H1 (cell line): ENCODE data around the gene HAVCR2. TPM values are rescaled to one million over a fixed set of nuclear protein-coding genes. Genes with fewer than 3 reads are reported as not detected.

ENCODE experiments used
- CTCF ChIA-PET: fragments of 300-600 bp; sonication (Branson Sonifier 250); formaldehyde crosslinking; loops from one replicate; lab custom pipeline; 2021; ENCODE audit not compliant: partially characterized antibody; lab: Charles Lee
- POLR2A ChIA-PET: fragments of 300-600 bp; sonication (Branson Sonifier 250); formaldehyde crosslinking; loops from one replicate; lab custom pipeline; 2021; ENCODE audit warnings: inconsistent platforms; ENCODE audit not compliant: partially characterized antibody; lab: Charles Lee
- DNase-seq, 2 experiments: peaks; one replicate each; pipeline versions ENCODE4 v3.0.0 to v3.0.0-alpha.2; 2010 to 2022; ENCODE audit warnings: low spot score in 2 of 2, low read depth in 1 of 2, mixed read lengths in 1 of 2
- FAIRE-seq: peaks from 2 replicates; lab custom pipeline; 2011; peaks lifted over from hg19 to GRCh38; lab: Jason Lieb, UNC
- H2AFZ ChIP-seq: 2 replicates; pipeline ENCODE4 v1.8.1; 2012; ENCODE audit warnings: low read length, inconsistent platforms
- H2AK5ac ChIP-seq: 2 replicates; pipeline ENCODE4 v1.6.1; 2013; ENCODE audit warnings: low read depth, low read length
- H2BK120ac ChIP-seq: replicated peaks from 2 replicates; pipeline ENCODE3; 2013; ENCODE audit warnings: low read depth, low read length, inconsistent platforms
- H2BK12ac ChIP-seq: 2 replicates; pipeline ENCODE4 v1.6.1; 2013; ENCODE audit warnings: low read depth, low read length
- H2BK15ac ChIP-seq: 2 replicates; pipeline ENCODE4 v1.6.1; 2013; ENCODE audit warnings: low read length
- H2BK20ac ChIP-seq: 2 replicates; pipeline ENCODE4 v1.6.1; 2013; ENCODE audit warnings: low read length
- H2BK5ac ChIP-seq: 2 replicates; pipeline ENCODE4 v1.6.1; 2013; ENCODE audit warnings: low read depth, low read length
- H3K14ac ChIP-seq: 2 replicates; pipeline ENCODE4 v1.6.1; 2013; ENCODE audit warnings: inconsistent platforms; ENCODE audit not compliant: insufficient read length
- H3K18ac ChIP-seq: 2 replicates; pipeline ENCODE4 v1.6.1; 2013; ENCODE audit warnings: low read length; ENCODE audit errors: extremely low read depth
- H3K23ac ChIP-seq: 2 replicates; pipeline ENCODE4 v1.6.1; 2013; ENCODE audit warnings: inconsistent platforms; ENCODE audit not compliant: insufficient read length
- H3K23me2 ChIP-seq: 2 replicates; pipeline ENCODE4 v1.6.1; 2013; ENCODE audit warnings: low read depth, low read length
- H3K27ac ChIP-seq: 2 replicates; pipeline ENCODE4 v1.6.1; 2011; ENCODE audit warnings: low read depth, low read length, inconsistent platforms
- H3K27me3 ChIP-seq, 4 experiments: replicated peaks in 1 of 4; 1 replicate in 1 of 4; 2 replicates in 3 of 4; pipeline versions ENCODE4 v1.6.1 to v1.8.1; 2011 to 2013; ENCODE audit warnings: low read length in 3 of 4, mild to moderate bottlenecking in 3 of 4, inconsistent platforms in 2 of 4, mixed read lengths in 2 of 4, moderate library complexity in 1 of 4; ENCODE audit not compliant: control insufficient read depth in 3 of 4, insufficient read depth in 3 of 4; ENCODE audit errors: extremely low read depth in 1 of 4
- H3K36me3 ChIP-seq, 4 experiments: 2 replicates each; pipeline versions ENCODE4 v1.6.1 to v1.8.1; 2011 to 2013; ENCODE audit warnings: mild to moderate bottlenecking in 4 of 4, low read length in 3 of 4, moderate library complexity in 2 of 4, control low read depth in 1 of 4, inconsistent platforms in 1 of 4; ENCODE audit not compliant: insufficient read depth in 4 of 4, control insufficient read depth in 2 of 4
- H3K4ac ChIP-seq: replicated peaks from 2 replicates; pipeline ENCODE3; 2013; ENCODE audit warnings: low read length, low read depth, mixed read lengths, inconsistent platforms; ENCODE audit not compliant: insufficient read length
- H3K4me1 ChIP-seq, 4 experiments: replicated peaks in 1 of 4; 1 replicate in 1 of 4; 2 replicates in 3 of 4; pipeline versions ENCODE4 v1.6.1 to v1.8.1; 2011 to 2013; ENCODE audit warnings: low read length in 3 of 4, inconsistent platforms in 2 of 4, mixed read lengths in 1 of 4; ENCODE audit not compliant: insufficient read depth in 4 of 4, control insufficient read depth in 3 of 4
- H3K4me2 ChIP-seq, 2 experiments: 2 replicates each; pipeline versions ENCODE4 v1.6.1 to v1.8.1; 2011 to 2013; ENCODE audit warnings: low read depth in 2 of 2, low read length in 2 of 2, control low read depth in 1 of 2, inconsistent platforms in 1 of 2, mild to moderate bottlenecking in 1 of 2; ENCODE audit not compliant: insufficient read depth in 1 of 2
- H3K4me3 ChIP-seq, 4 experiments: fragments of 200-600, 300-600 bp in 1 of 4; sonication (generic), shearing (Covaris generic), sonication (Bioruptor Twin) in 1 of 4; 2 replicates each; pipeline versions ENCODE4 v1.5.1 to v1.8.1; 2011 to 2016; ENCODE audit warnings: low read length in 4 of 4, low read depth in 3 of 4, control low read depth in 2 of 4, inconsistent platforms in 2 of 4, mild to moderate bottlenecking in 2 of 4, mixed read lengths in 1 of 4, moderate library complexity in 1 of 4; ENCODE audit not compliant: insufficient read depth in 2 of 4; ENCODE audit errors: extremely low read depth in 1 of 4
- H3K56ac ChIP-seq: replicated peaks from 2 replicates; pipeline ENCODE3; 2013; ENCODE audit warnings: low read depth, mild to moderate bottlenecking, mixed read lengths, low read length, inconsistent platforms; ENCODE audit not compliant: insufficient read length
- H3K79me1 ChIP-seq: 2 replicates; pipeline ENCODE4 v1.6.1; 2013; ENCODE audit warnings: low read depth, low read length, control low read depth
- H3K79me2 ChIP-seq, 2 experiments: 2 replicates each; pipeline versions ENCODE4 v1.6.1 to v1.8.1; 2012 to 2013; ENCODE audit warnings: low read length in 2 of 2, mild to moderate bottlenecking in 2 of 2, inconsistent platforms in 1 of 2; ENCODE audit not compliant: insufficient read depth in 2 of 2, control insufficient read depth in 1 of 2
- H3K9ac ChIP-seq, 4 experiments: replicated peaks in 1 of 4; 1 replicate in 1 of 4; 2 replicates in 3 of 4; pipeline versions ENCODE4 v1.6.1 to v1.8.1; 2011 to 2013; ENCODE audit warnings: low read depth in 3 of 4, low read length in 3 of 4, control low read depth in 2 of 4, mild to moderate bottlenecking in 2 of 4, moderate library complexity in 2 of 4, inconsistent platforms in 1 of 4; ENCODE audit errors: extremely low read depth in 1 of 4
- H3K9me3 ChIP-seq, 2 experiments: 2 replicates each; pipeline versions ENCODE4 v1.6.1 to v1.8.1; 2012 to 2013; ENCODE audit warnings: mild to moderate bottlenecking in 2 of 2, moderate library complexity in 2 of 2, control low read depth in 1 of 2, inconsistent platforms in 1 of 2, low read depth in 1 of 2, low read length in 1 of 2, mixed read lengths in 1 of 2; ENCODE audit not compliant: insufficient read depth in 2 of 2
- H4K20me1 ChIP-seq, 2 experiments: replicated peaks in 1 of 2; 2 replicates each; pipeline versions ENCODE3 to v1.8.1; 2011 to 2013; ENCODE audit warnings: inconsistent platforms in 2 of 2, low read length in 2 of 2, mild to moderate bottlenecking in 1 of 2; ENCODE audit not compliant: insufficient read depth in 2 of 2, control insufficient read depth in 1 of 2
- H4K5ac ChIP-seq: 2 replicates; pipeline ENCODE4 v1.6.1; 2013; ENCODE audit warnings: low read length, low read depth, mixed read lengths, inconsistent platforms; ENCODE audit not compliant: insufficient read length
- H4K8ac ChIP-seq: 2 replicates; pipeline ENCODE4 v1.8.0; 2013; ENCODE audit warnings: mild to moderate bottlenecking, moderate library complexity, low read length, inconsistent platforms; ENCODE audit not compliant: insufficient read depth; ENCODE audit errors: extremely low read depth
- H4K91ac ChIP-seq: replicated peaks from 2 replicates; pipeline ENCODE3; 2013; ENCODE audit warnings: low read length, mixed read lengths, inconsistent platforms; ENCODE audit not compliant: insufficient read length
- CBX5 ChIP-seq: fragments of 300-800, 300-1000 bp; sonication (generic); IDR thresholded peaks from 2 replicates; pipeline ENCODE4 v1.7.1; 2016; ENCODE audit warnings: antibody characterized with exemption, low read length, low read depth
- TAF1 ChIP-seq: IDR thresholded peaks from 2 replicates; pipeline ENCODE4 v1.6.1; 2011; ENCODE audit warnings: mild to moderate bottlenecking, low read depth, low read length
- TAF7 ChIP-seq: optimal IDR thresholded peaks from 2 replicates; pipeline ENCODE3; 2011; ENCODE audit warnings: low read depth, mild to moderate bottlenecking, inconsistent platforms, low read length, moderate library complexity, borderline replicate concordance
- YY1 ChIP-seq: IDR thresholded peaks from 2 replicates; pipeline ENCODE4 v1.6.1; 2011; ENCODE audit warnings: low read depth, mild to moderate bottlenecking, low read length
- WGBS, 2 experiments: shearing (Covaris generic) in 1 of 2; methylation state at CpG; one replicate each; pipeline versions ENCODE4 v1.1.6 to v1.1.7; 2013 to 2015; ENCODE audit warnings: low lambda C conversion rate in 2 of 2, mixed read lengths in 2 of 2, inconsistent platforms in 1 of 2, low coverage in 1 of 2, missing lambda C conversion rate in 1 of 2; ENCODE audit not compliant: insufficient replicate concordance in 2 of 2, insufficient coverage in 1 of 2, insufficient read length in 1 of 2; ENCODE audit errors: extremely low coverage in 1 of 2, missing lambda C conversion rate in 1 of 2; 5-methylcytosine and 5-hydroxymethylcytosine counted together
- polyA plus RNA-seq, 7 experiments: library from polyadenylated mRNA; depleted of rRNA in 3 of 7; stranded (reverse) in 5 of 7; unstranded in 2 of 7; fragments of >200 nt in 5 of 7; fragments of 200-250 nt in 2 of 7; gene quantifications; 1 replicate in 5 of 7; 2 replicates in 1 of 7; 4 replicates in 1 of 7; pipeline versions ENCODE4 v1.2.1 to v1.2.3, GENCODE V29; 2011 to 2013; ENCODE audit warnings: missing spikeins in 2 of 7, mixed read lengths in 2 of 7
- total RNA-seq: library from RNA; stranded (reverse); fragmentation: NEBNext Ultra II Directional; extraction: Animal tissue kit (Norgen Biotek cat#: 25700); gene quantifications from 2 replicates; pipeline ENCODE4 v1.2.1, GENCODE V29; 2021

The HAVCR2 gene
- total and polyA plus RNA-seq, 2 of the 8 experiments (the other 6 are each of a cell fraction or from before 2014, with no cell fraction given): 0.03 TPM; not detected in 1

GRCh38 chr5:157063776-157064430, 44.9 kb downstream of the HAVCR2 start:
- no peak overlapping the region for H4K5ac ChIP-seq
- no peak overlapping the region for H3K27ac ChIP-seq
- no peak overlapping the region for H2AFZ ChIP-seq
- H4K20me1 ChIP-seq: no peaks in the 10 kb centered on the region
- H2BK5ac ChIP-seq: no peak overlapping the region; the same call in 1 of the 2 replicates
- H2AK5ac ChIP-seq: no peak overlapping the region
- H3K9me3 ChIP-seq: no peaks in the 10 kb centered on the region
- POLR2A ChIA-PET: no interaction called here
- H2BK12ac ChIP-seq: no peak overlapping the region
- no peaks in the 10 kb centered on the region for H3K79me2 ChIP-seq
- H3K27me3 ChIP-seq: no peaks in the 10 kb centered on the region
- H3K18ac ChIP-seq: no peak overlapping the region; the same call in 1 of the 2 replicates
- TF ChIP-seq YY1: no peak
- no peak for TF ChIP-seq CBX5
- TF ChIP-seq TAF7: no peak
- TF ChIP-seq TAF1: no peak
- 94% methylated on average over 4 of the region's 4 CpGs; no CpG with 5 or more reads in 1 of the 2 experiments for WGBS, 2 experiments
- 0 out of 2 replicates have a peak overlapping the region, but pooled peaks have one; percentile 48 for H2BK20ac ChIP-seq
- no peaks in the 10 kb centered on the region for H3K23me2 ChIP-seq
- DNase-seq (no peak), FAIRE-seq (no peak)
- H3K4me1 ChIP-seq: no peaks in the 10 kb centered on the region
- H3K23ac ChIP-seq: no peak overlapping the region
- H3K9ac ChIP-seq: no peak overlapping the region
- no peak overlapping the region for H3K14ac ChIP-seq
- no peak overlapping the region for H4K8ac ChIP-seq
- H2BK120ac ChIP-seq: no peak overlapping the region
- no peak overlapping the region for H3K4me3 ChIP-seq
- no peak overlapping the region for H3K4me2 ChIP-seq
- H3K56ac ChIP-seq: no peak overlapping the region
- no peak overlapping the region for H3K4ac ChIP-seq
- H3K36me3 ChIP-seq: no peaks in the 10 kb centered on the region
- 0 out of 2 replicates have a peak overlapping the region, but pooled peaks have one; percentile 72 for H2BK15ac ChIP-seq
- no peaks in the 10 kb centered on the region for H3K79me1 ChIP-seq
- CTCF ChIA-PET: interaction anchor here (1.0 kb wide), 1 partner anchor 68 kb away, joined by 4 read pairs; no protein-coding TSS in a partner anchor
- no peak overlapping the region for H4K91ac ChIP-seq
